Keratinocyte (primary cell): ENCODE measurements around the gene GHITM.

ENCODE experiments used
- EZH2 ChIP-seq: IDR thresholded peaks from one replicate; pipeline ENCODE4 v1.6.1; 2012; ENCODE audit warnings: inconsistent platforms, mild to moderate bottlenecking, low read length, moderate library complexity
- TF ChIP-seq, protein P1 (sequence below), 3 experiments: IDR thresholded peaks in 1 of 3; conservative IDR thresholded peaks in 1 of 3; optimal IDR thresholded peaks in 1 of 3; 2 replicates in 2 of 3; 3 replicates in 1 of 3; pipeline versions ENCODE3 to v1.5.1; 2011; ENCODE audit warnings: low read length in 3 of 3, mild to moderate bottlenecking in 3 of 3, moderate library complexity in 2 of 3, control low read depth in 1 of 3, inconsistent platforms in 1 of 3; ENCODE audit not compliant: insufficient read depth in 2 of 3; ENCODE audit errors: extremely low read depth in 1 of 3

DNA sequence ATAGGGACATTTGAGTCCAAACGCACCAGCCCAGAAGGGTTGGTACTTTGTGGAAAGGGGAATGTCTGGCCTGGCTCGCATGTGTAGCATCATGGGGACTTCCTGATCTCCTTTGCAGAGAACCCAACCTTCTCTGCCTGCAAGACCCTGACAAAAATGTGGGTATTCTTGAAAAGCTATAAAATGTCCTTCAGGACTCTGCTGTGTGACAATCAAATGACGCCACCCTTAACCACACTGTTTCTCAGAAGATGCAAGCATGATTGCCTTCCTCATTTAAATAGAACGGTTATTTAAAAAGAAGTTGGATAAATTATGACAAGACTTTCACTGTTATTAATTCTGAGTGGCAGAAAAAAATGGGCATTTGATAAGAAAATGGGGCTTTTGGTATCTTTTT, 19.2 kb downstream of the GHITM start:
- TF ChIP-seq, protein P1, sequence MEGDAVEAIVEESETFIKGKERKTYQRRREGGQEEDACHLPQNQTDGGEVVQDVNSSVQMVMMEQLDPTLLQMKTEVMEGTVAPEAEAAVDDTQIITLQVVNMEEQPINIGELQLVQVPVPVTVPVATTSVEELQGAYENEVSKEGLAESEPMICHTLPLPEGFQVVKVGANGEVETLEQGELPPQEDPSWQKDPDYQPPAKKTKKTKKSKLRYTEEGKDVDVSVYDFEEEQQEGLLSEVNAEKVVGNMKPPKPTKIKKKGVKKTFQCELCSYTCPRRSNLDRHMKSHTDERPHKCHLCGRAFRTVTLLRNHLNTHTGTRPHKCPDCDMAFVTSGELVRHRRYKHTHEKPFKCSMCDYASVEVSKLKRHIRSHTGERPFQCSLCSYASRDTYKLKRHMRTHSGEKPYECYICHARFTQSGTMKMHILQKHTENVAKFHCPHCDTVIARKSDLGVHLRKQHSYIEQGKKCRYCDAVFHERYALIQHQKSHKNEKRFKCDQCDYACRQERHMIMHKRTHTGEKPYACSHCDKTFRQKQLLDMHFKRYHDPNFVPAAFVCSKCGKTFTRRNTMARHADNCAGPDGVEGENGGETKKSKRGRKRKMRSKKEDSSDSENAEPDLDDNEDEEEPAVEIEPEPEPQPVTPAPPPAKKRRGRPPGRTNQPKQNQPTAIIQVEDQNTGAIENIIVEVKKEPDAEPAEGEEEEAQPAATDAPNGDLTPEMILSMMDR (optimal IDR thresholded peaks at IDR 0.05 in 1 of 3, IDR thresholded peaks at IDR 0.05 in 1 of 3, conservative IDR thresholded peaks at IDR 0.05 in 1 of 3; ENCODE audit: extremely low read depth in 1 of 3, insufficient read depth in 2 of 3, low read length in 3 of 3) = no peak
- TF ChIP-seq EZH2 = no peak
